Activated CD4-positive, alpha-beta memory T cell treated with anti-CD3 and anti-CD28 coated beads for 36 hours (primary cell): ENCODE results near the gene NTM. TPM values are rescaled to one million over a fixed set of nuclear protein-coding genes. Genes with fewer than 3 reads are reported as not detected.
"Not testable (repeated sequence)": the region's sequence is repeated elsewhere in the genome, so short reads cannot be mapped to it uniquely, and the experiment has no call there.

ENCODE experiments used
- CTCF ChIA-PET: fragments of 350-600 bp; sonication (Branson Sonifier 250); formaldehyde crosslinking; loops from one replicate; lab custom pipeline; 2021; ENCODE audit warnings: antibody characterized with exemption, inconsistent platforms; lab: Charles Lee
- POLR2A ChIA-PET: fragments of 350-600 bp; sonication (Branson Sonifier 250); formaldehyde crosslinking; loops from one replicate; lab custom pipeline; 2021; ENCODE audit warnings: antibody characterized with exemption; lab: Charles Lee
- DNase-seq: peaks from one replicate; pipeline ENCODE4 v3.0.0-alpha.2; 2020
- H3K27ac Mint-ChIP-seq: one replicate; pipeline ENCODE4 v1.8.0; 2021; ENCODE audit warnings: mixed read lengths
- H3K27me3 Mint-ChIP-seq: one replicate; pipeline ENCODE4 v1.8.0; 2021; ENCODE audit warnings: mixed read lengths
- H3K36me3 Mint-ChIP-seq: one replicate; pipeline ENCODE4 v1.8.0; 2021; ENCODE audit warnings: mixed read lengths
- H3K4me1 Mint-ChIP-seq: one replicate; pipeline ENCODE4 v1.8.0; 2021; ENCODE audit warnings: low read depth, mixed read lengths
- H3K4me3 Mint-ChIP-seq: one replicate; pipeline ENCODE4 v1.8.0; 2021; ENCODE audit warnings: mild to moderate bottlenecking, mixed read lengths
- H3K9me3 Mint-ChIP-seq: one replicate; pipeline ENCODE4 v1.8.0; 2021; ENCODE audit warnings: mixed read lengths
- intact Hi-C: fragments of 100-400 bp; cut with micrococcal nuclease; formaldehyde crosslinking; loops from one replicate; pipeline ENCODE4 v1.15.1; 2023
- total RNA-seq, 2 experiments: library from RNA; stranded (reverse); gene quantifications; one replicate each; pipeline ENCODE4 v1.2.3, GENCODE V29; 2021

Gene NTM
- total RNA-seq, 2 experiments from 2014 or later = not detected

- no peaks in the 10 kb centered on the region for H3K36me3 Mint-ChIP-seq
- DNase-seq = no peak
- H3K27ac Mint-ChIP-seq = no peak overlapping the region
- H3K27me3 Mint-ChIP-seq = no peaks in the 10 kb centered on the region
- intact Hi-C loops = no loop called here
- no peak overlapping the region for H3K4me3 Mint-ChIP-seq
- ChIA-PET CTCF (interaction anchor here (0.7 kb wide), 1 partner anchor 11 kb away, joined by 3 read pairs; no protein-coding TSS in a partner anchor), POLR2A (no interaction called here)
- no peaks in the 10 kb centered on the region for H3K4me1 Mint-ChIP-seq
- H3K9me3 Mint-ChIP-seq = no peaks in the 10 kb centered on the region
Observed at GRCh38 chr11:131677828-131678470, 307.5 kb downstream of the NTM start.

DNA sequence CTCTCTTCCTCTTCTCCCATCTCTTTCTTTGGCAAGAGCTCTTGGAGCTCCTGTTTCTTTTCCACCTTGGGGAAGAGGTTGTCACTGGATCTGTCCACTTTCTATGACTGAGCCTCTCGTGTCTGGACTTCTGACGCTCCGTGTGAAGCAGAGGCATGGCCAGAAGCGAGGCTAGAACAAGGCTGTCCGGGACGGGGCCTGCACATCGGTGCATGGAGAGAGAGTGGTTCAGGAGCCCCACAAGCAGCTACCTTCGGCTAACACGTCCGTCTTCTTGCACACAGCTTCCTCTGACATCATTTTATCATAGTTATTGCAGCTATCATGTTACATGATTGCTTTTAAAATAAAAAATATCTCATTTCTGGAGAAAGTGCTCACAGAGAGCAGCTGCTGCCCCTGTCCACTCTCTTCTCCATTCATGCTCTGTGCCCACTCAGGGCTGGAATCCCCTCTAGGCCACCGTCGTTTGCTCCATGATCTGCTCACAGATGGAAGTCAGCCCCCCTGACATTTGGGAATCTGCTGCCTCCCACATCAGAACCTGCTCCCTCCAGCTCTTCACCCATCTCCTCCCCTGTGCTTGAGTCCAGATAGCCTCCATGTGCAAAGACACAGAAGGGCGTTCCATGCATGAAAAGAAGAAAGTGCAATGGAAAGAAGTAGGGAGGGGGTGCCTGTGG, 308.4 kb downstream of the NTM start:
- POLR2A ChIA-PET = no interaction called here
- no peaks in the 10 kb centered on the region for H3K4me1 Mint-ChIP-seq
- no peaks in the 10 kb centered on the region for H3K9me3 Mint-ChIP-seq
- intact Hi-C loops = no loop called here
- CTCF ChIA-PET = interaction anchor here (0.7 to 0.9 kb wide), 2 partner anchors 10 to 31 kb away, joined by 3 read pairs; no protein-coding TSS in a partner anchor
- no peak for DNase-seq
- H3K4me3 Mint-ChIP-seq = no peak overlapping the region
- H3K36me3 Mint-ChIP-seq = no peaks in the 10 kb centered on the region
- H3K27ac Mint-ChIP-seq = no peak overlapping the region
- no peaks in the 10 kb centered on the region for H3K27me3 Mint-ChIP-seq

DNA sequence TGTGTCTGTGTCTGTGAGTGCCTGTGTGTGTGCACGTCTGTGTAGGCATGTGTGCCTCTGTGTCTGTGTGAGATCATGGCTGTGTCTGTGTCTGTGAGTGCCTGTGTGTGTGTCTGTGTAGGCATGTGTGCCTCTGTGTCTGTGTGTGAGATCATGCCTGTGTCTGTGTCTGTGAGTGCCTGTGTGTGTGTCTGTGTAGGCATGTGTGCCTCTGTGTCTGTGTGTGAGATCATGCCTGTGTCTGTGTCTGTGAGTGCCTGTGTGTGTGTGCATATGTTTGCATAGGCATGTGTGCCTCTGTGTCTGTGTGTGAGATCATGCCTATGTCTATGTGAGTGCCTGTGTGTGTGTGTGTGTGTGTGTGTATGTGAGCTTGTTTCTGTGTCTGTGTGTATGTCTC, 310.0 kb downstream of the NTM start:
- H3K27me3 Mint-ChIP-seq, H3K27ac Mint-ChIP-seq, H3K36me3 Mint-ChIP-seq, H3K4me1 Mint-ChIP-seq, POLR2A ChIA-PET, intact Hi-C loops, CTCF ChIA-PET, H3K9me3 Mint-ChIP-seq, DNase-seq, H3K4me3 Mint-ChIP-seq: not testable (repeated sequence)

DNA sequence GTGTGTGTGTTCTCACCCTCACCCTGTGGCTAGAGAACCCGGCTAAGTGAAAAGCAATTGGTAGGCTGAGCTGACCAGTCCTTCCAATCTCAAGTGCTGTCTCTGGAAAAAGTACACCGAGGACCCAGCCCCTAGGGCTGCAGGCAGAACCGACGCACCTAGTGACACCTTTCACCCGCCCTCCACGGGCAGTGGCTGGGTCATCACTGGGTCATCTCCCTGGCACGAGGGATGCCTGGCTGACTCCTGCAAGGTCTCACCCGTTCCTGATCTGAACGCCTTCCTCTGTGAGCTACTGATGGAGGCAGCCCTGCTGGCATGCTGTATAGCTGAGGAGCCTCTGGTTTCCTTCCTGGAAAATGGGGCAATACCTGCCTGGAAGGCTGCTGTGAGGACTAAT, 311.5 kb downstream of the NTM start:
- ChIA-PET POLR2A (no interaction called here), CTCF (no interaction called here)
- H3K36me3 Mint-ChIP-seq = no peaks in the 10 kb centered on the region
- H3K4me1 Mint-ChIP-seq = no peaks in the 10 kb centered on the region
- intact Hi-C loops = no loop called here
- no peak overlapping the region for H3K4me3 Mint-ChIP-seq
- no peak overlapping the region for H3K27ac Mint-ChIP-seq
- peaks cover 5% of the 10 kb centered on the region for H3K27me3 Mint-ChIP-seq
- H3K9me3 Mint-ChIP-seq = no peaks in the 10 kb centered on the region
- DNase-seq = no peak

- Mint-ChIP-seq H3K9me3 (no peaks in the 10 kb centered on the region), H3K27ac (no peak overlapping the region), H3K36me3 (no peaks in the 10 kb centered on the region), H3K4me1 (no peaks in the 10 kb centered on the region), H3K4me3 (no peak overlapping the region), H3K27me3 (peaks cover 5% of the 10 kb centered on the region)
- ChIA-PET CTCF (no interaction called here), POLR2A (no interaction called here)
- no peak for DNase-seq
- intact Hi-C loops = no loop called here
Observed at GRCh38 chr11:131682373-131683015, 312.1 kb downstream of the NTM start.

DNA sequence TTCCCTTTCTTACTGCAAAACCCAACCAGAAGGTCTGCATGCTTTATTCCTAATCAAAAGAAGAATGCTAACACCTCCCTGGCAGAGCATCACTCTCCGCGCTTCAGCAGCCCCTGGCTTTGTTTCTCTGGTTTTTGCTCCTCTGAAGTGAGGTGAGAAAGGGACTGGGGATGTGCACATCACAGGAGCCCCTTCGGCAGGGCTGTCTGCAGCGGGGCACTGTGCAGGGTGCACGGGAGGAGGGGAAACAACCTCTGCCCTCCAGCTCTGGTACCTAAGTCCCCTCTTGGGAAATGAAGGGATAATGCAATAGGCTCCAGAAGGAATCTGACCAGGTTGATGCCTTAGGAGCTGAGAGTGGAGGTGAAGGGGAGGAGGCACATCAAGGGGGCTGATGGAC, 312.7 kb downstream of the NTM start:
- H3K27ac Mint-ChIP-seq = no peak overlapping the region
- no peak overlapping the region for H3K4me3 Mint-ChIP-seq
- intact Hi-C loops = no loop called here
- no peaks in the 10 kb centered on the region for H3K9me3 Mint-ChIP-seq
- CTCF ChIA-PET = no interaction called here
- peaks cover 5% of the 10 kb centered on the region for H3K27me3 Mint-ChIP-seq
- H3K36me3 Mint-ChIP-seq = no peaks in the 10 kb centered on the region
- no peaks in the 10 kb centered on the region for H3K4me1 Mint-ChIP-seq
- DNase-seq = no peak
- POLR2A ChIA-PET = no interaction called here

DNA sequence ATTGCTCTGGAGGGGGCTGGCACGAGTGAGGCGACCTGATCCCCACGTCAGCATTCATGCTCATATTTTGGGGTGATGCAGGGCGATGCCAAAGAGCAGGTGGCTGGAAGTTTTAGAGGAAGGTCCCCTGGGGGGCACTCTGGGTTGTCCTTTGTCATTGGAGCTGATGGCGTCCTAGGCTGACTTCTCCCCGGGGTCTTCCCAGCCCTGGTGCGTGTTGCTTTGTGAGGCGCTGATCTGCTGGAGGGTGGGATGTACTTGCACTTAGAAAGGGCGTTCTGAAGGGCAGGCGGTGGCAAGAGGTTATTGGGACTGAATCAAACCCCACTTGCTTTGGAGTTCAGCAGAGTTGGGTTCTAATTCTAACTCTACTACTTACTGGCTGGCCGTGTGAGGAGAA, 313.3 kb downstream of the NTM start:
- ChIA-PET CTCF (no interaction called here), POLR2A (no interaction called here)
- Mint-ChIP-seq H3K4me3 (no peak overlapping the region), H3K27me3 (peaks cover 5% of the 10 kb centered on the region), H3K36me3 (no peaks in the 10 kb centered on the region), H3K27ac (no peak overlapping the region), H3K9me3 (no peaks in the 10 kb centered on the region), H3K4me1 (no peaks in the 10 kb centered on the region)
- no peak for DNase-seq
- intact Hi-C loops = no loop called here

DNA sequence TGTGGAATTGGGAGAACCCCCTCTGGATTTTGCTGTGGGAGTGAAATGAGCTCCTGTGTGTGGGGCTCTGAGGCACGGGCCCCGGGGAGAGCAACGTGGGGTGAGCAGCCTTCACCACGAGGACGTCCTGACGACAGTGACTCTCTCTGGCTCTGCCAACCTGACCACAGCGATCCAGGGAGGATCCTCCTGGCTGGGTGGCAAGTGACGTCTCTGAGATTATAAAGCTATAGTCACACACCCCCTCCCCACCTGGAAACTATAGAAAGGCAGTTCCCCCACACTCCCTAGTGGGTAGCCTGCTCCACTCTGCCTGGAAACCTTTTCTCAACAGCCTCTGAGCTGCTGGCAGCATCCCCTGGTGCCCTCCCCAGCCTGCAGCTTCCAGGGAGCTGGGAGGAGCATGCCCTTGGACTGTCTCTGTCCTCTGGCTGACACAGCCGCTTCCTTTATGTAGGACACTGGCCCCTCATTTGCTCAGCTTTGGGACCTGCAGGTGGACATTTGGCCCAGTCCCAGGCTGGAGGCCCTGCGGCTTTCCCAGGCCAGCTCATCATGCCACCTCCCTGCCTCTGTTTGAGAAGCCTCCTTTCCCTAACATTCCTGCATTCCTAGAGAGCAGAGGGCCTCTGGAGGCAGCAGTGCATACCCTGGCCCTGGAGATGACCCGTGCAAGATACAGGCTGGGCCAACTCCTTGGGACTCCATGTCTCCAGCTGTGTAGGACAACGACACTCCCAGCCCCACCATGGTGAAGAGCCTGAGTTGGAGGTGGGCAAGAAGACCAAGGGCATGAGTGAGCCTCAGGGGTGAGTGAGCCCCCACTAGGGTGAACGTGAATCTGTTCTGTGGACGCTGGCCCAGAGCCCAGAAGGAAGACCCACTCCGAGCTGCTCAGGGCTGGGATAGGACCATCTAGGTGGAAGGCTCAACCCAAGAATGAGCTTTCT, 314.0 kb downstream of the NTM start:
- no peaks in the 10 kb centered on the region for H3K9me3 Mint-ChIP-seq
- no peak overlapping the region for H3K4me3 Mint-ChIP-seq
- no peaks in the 10 kb centered on the region for H3K36me3 Mint-ChIP-seq
- ChIA-PET POLR2A (no interaction called here), CTCF (interaction anchor here (1.1 to 2.6 kb wide), 2 partner anchors 10 to 11 kb away, joined by 4 to 7 read pairs; no protein-coding TSS in a partner anchor)
- H3K27me3 Mint-ChIP-seq = peaks cover 5% of the 10 kb centered on the region
- intact Hi-C loops = no loop called here
- H3K27ac Mint-ChIP-seq = no peak overlapping the region
- DNase-seq = no peak
- H3K4me1 Mint-ChIP-seq = no peaks in the 10 kb centered on the region

- no peak for DNase-seq
- Mint-ChIP-seq H3K36me3 (no peaks in the 10 kb centered on the region), H3K27ac (no peak overlapping the region), H3K27me3 (peaks cover 9% of the 10 kb centered on the region), H3K4me3 (no peak overlapping the region), H3K9me3 (no peaks in the 10 kb centered on the region), H3K4me1 (no peaks in the 10 kb centered on the region)
- intact Hi-C loops = no loop called here
- CTCF ChIA-PET = interaction anchor here (1.1 to 2.6 kb wide), 2 partner anchors 10 to 11 kb away, joined by 4 to 7 read pairs; no protein-coding TSS in a partner anchor
- POLR2A ChIA-PET = no interaction called here
Observed at GRCh38 chr11:131685206-131685605, 314.8 kb downstream of the NTM start.

- Mint-ChIP-seq H3K27me3 (peaks cover 12% of the 10 kb centered on the region), H3K27ac (no peak overlapping the region), H3K9me3 (no peaks in the 10 kb centered on the region), H3K4me1 (no peaks in the 10 kb centered on the region), H3K36me3 (no peaks in the 10 kb centered on the region), H3K4me3 (no peak overlapping the region)
- ChIA-PET CTCF (interaction anchor here (1.1 to 2.6 kb wide), 2 partner anchors 9 to 11 kb away, joined by 4 to 7 read pairs; no protein-coding TSS in a partner anchor), POLR2A (no interaction called here)
- intact Hi-C loops = no loop called here
- DNase-seq = no peak
Observed at GRCh38 chr11:131685906-131686305, 315.5 kb downstream of the NTM start.

GRCh38 chr11:131686836-131687235, 316.4 kb downstream of the NTM start:
- H3K4me3 Mint-ChIP-seq = no peak overlapping the region
- DNase-seq = no peak
- H3K27ac Mint-ChIP-seq = no peak overlapping the region
- H3K36me3 Mint-ChIP-seq = no peaks in the 10 kb centered on the region
- ChIA-PET CTCF (interaction anchor here (2.3 to 2.6 kb wide), 2 partner anchors 9 to 12 kb away, joined by 7 to 16 read pairs; no protein-coding TSS in a partner anchor), POLR2A (no interaction called here)
- no peaks in the 10 kb centered on the region for H3K4me1 Mint-ChIP-seq
- H3K27me3 Mint-ChIP-seq = peaks cover 12% of the 10 kb centered on the region
- intact Hi-C loops = no loop called here
- H3K9me3 Mint-ChIP-seq = no peaks in the 10 kb centered on the region
